IMR-90 (cell line): ENCODE measurements around the gene CKLF. TPM values are rescaled to one million over a fixed set of nuclear protein-coding genes. Genes with fewer than 3 reads are reported as not detected.

Experiments
- ATAC-seq: fragments of 200-7000 bp; cut with Tn5 transposase; 2 replicates; pipeline ENCODE4 v1.9.1; 2020; ENCODE audit warnings: low read depth, mild to moderate bottlenecking, moderate library complexity
- BruUV-seq: library from RNA; stranded (reverse); fragments of 400-500 nt; replicated peaks from 2 replicates; lab custom pipeline; 2021; lab: Mats Ljungman, UMichigan
- CTCF ChIA-PET: fragments of 300-600 bp; formaldehyde crosslinking; extraction: SDS; loops from one replicate; lab custom pipeline; 2021; ENCODE audit warnings: antibody characterized with exemption; lab: Yijun Ruan, JAX
- POLR2A ChIA-PET: fragments of 300-600 bp; sonication (Branson Sonifier 250); formaldehyde crosslinking; loops from one replicate; lab custom pipeline; 2022; ENCODE audit warnings: antibody characterized with exemption; ENCODE audit not compliant: unreplicated experiment; lab: Charles Lee
- DNase-seq: peaks from one replicate; pipeline ENCODE4 v3.0.0; 2013
- H2AFZ ChIP-seq: replicated peaks from 2 replicates; pipeline ENCODE3; 2013; ENCODE audit warnings: low read length, mild to moderate bottlenecking; ENCODE audit not compliant: poor library complexity
- H2AK5ac ChIP-seq: 2 replicates; pipeline ENCODE4 v1.6.1; 2013; ENCODE audit warnings: low read depth, low read length, inconsistent platforms
- H2AK9ac ChIP-seq: replicated peaks from 2 replicates; pipeline ENCODE3; 2013; ENCODE audit warnings: mild to moderate bottlenecking, low read depth, low read length, moderate library complexity; ENCODE audit not compliant: poor library complexity
- H2BK120ac ChIP-seq: 2 replicates; pipeline ENCODE4 v1.6.1; 2013; ENCODE audit warnings: low read depth, low read length, inconsistent platforms
- H2BK15ac ChIP-seq: 3 replicates; pipeline ENCODE4 v1.6.1; 2013; ENCODE audit warnings: low read depth, low read length, inconsistent platforms
- H2BK20ac ChIP-seq: 2 replicates; pipeline ENCODE4 v1.6.1; 2013; ENCODE audit warnings: low read depth, mild to moderate bottlenecking, inconsistent platforms, low read length, moderate library complexity
- H2BK5ac ChIP-seq: 2 replicates; pipeline ENCODE4 v1.6.1; 2013; ENCODE audit warnings: mild to moderate bottlenecking, low read depth, low read length, inconsistent platforms; ENCODE audit not compliant: poor library complexity, severe bottlenecking
- H3K14ac ChIP-seq: replicated peaks from 2 replicates; pipeline ENCODE4 v1.6.1; 2013; ENCODE audit warnings: low read depth, low read length, inconsistent platforms
- H3K18ac ChIP-seq: 2 replicates; pipeline ENCODE4 v1.6.1; 2013; ENCODE audit warnings: low read depth, low read length, control low read depth
- H3K23ac ChIP-seq: 2 replicates; pipeline ENCODE4 v1.6.1; 2013; ENCODE audit warnings: low read depth, low read length, inconsistent platforms
- H3K27ac ChIP-seq: 2 replicates; pipeline ENCODE4 v1.5.1; 2013; ENCODE audit warnings: mild to moderate bottlenecking, control low read depth, low read length; ENCODE audit not compliant: insufficient read depth
- H3K27me3 ChIP-seq: 2 replicates; pipeline ENCODE4 v1.6.1; 2013; ENCODE audit warnings: low read length; ENCODE audit not compliant: control insufficient read depth, insufficient read depth
- H3K36me3 ChIP-seq: 2 replicates; pipeline ENCODE4 v1.6.1; 2013; ENCODE audit warnings: low read length, mixed read lengths; ENCODE audit not compliant: control insufficient read depth, insufficient read depth
- H3K4ac ChIP-seq: 2 replicates; pipeline ENCODE4 v1.6.1; 2013; ENCODE audit warnings: low read depth, low read length, inconsistent platforms
- H3K4me1 ChIP-seq: 2 replicates; pipeline ENCODE4 v1.6.1; 2013; ENCODE audit warnings: low read length, mixed read lengths; ENCODE audit not compliant: control insufficient read depth, insufficient read depth
- H3K4me2 ChIP-seq: 2 replicates; pipeline ENCODE4 v1.6.1; 2013; ENCODE audit warnings: low read depth, mild to moderate bottlenecking, control low read depth, low read length, moderate library complexity
- H3K4me3 ChIP-seq: 2 replicates; pipeline ENCODE4 v1.5.1; 2013; ENCODE audit warnings: low read depth, mild to moderate bottlenecking, control low read depth, low read length, moderate library complexity; ENCODE audit not compliant: insufficient read depth
- H3K56ac ChIP-seq: 2 replicates; pipeline ENCODE4 v1.6.1; 2013; ENCODE audit warnings: low read length, inconsistent platforms; ENCODE audit not compliant: insufficient read depth; ENCODE audit errors: extremely low read depth
- H3K79me1 ChIP-seq, 2 experiments: 2 replicates each; pipeline ENCODE4 v1.6.1; 2013; ENCODE audit warnings: low read length in 2 of 2, inconsistent platforms in 1 of 2, low read depth in 1 of 2
- H3K9ac ChIP-seq: 2 replicates; pipeline ENCODE4 v1.6.1; 2013; ENCODE audit warnings: low read depth, low read length, control low read depth
- H3K9me1 ChIP-seq: 2 replicates; pipeline ENCODE4 v1.6.1; 2013; ENCODE audit warnings: low read length, inconsistent platforms; ENCODE audit not compliant: insufficient read depth
- H3K9me3 ChIP-seq: 2 replicates; pipeline ENCODE4 v1.6.1; 2013; ENCODE audit warnings: low read length; ENCODE audit not compliant: control insufficient read depth, insufficient read depth
- H4K20me1 ChIP-seq: 2 replicates; pipeline ENCODE4 v1.6.1; 2013; ENCODE audit warnings: low read length, inconsistent platforms; ENCODE audit not compliant: insufficient read depth
- H4K5ac ChIP-seq: 2 replicates; pipeline ENCODE4 v1.6.1; 2013; ENCODE audit warnings: mild to moderate bottlenecking, low read depth, low read length, control low read depth
- H4K8ac ChIP-seq, 2 experiments: 2 replicates each; pipeline ENCODE4 v1.6.1; 2013; ENCODE audit warnings: low read depth in 2 of 2, low read length in 2 of 2, control low read depth in 1 of 2, inconsistent platforms in 1 of 2
- H4K91ac ChIP-seq: 2 replicates; pipeline ENCODE4 v1.6.1; 2013; ENCODE audit warnings: low read depth, low read length, inconsistent platforms; ENCODE audit not compliant: insufficient read depth
- CTCF ChIP-seq: conservative IDR thresholded peaks from 2 replicates; pipeline ENCODE4 v1.5.1; 2012; ENCODE audit warnings: mild to moderate bottlenecking, low read depth, low read length, improper control_type of control experiment
- RAD21 ChIP-seq: IDR thresholded peaks from 2 replicates; pipeline ENCODE4 v1.6.1; 2012; ENCODE audit warnings: low read length, improper control_type of control experiment
- WGBS, 2 experiments: methylation state at CpG; one replicate each; pipeline versions ENCODE4 v1.1.5 to v1.1.7; 2013; ENCODE audit warnings: missing lambda C conversion rate in 2 of 2; ENCODE audit not compliant: insufficient read length in 1 of 2; ENCODE audit errors: extremely low coverage in 2 of 2; 5-methylcytosine and 5-hydroxymethylcytosine counted together
- dilution Hi-C: fragments of 300-500 bp; cut with HindIII; formaldehyde crosslinking; loops from one replicate; pipeline ENCODE4 v1.14.3; 2018; ENCODE audit warnings: low sequenced_read_pairs; ENCODE audit not compliant: unreplicated experiment
- in situ Hi-C: fragments of 300-500 bp; cut with MboI; formaldehyde crosslinking; loops from 3 replicates; pipeline ENCODE4 v1.14.3; 2019; ENCODE audit warnings: low sequenced_read_pairs, inconsistent platforms, mixed read lengths
- intact Hi-C: fragments of 100-400 bp; cut with micrococcal nuclease; formaldehyde crosslinking; loops from 2 replicates; pipeline ENCODE4 v1.10.0; 2022
- polyA plus RNA-seq, 3 experiments: library from polyadenylated mRNA; depleted of rRNA; stranded (reverse); fragments of >200 nt; gene quantifications; 2 replicates each; pipeline ENCODE4 v1.2.3, GENCODE V29; 2012; ENCODE audit warnings: low replicate concordance in 1 of 3
- total RNA-seq: library from RNA; depleted of rRNA; stranded (reverse); fragments of >200 nt; gene quantifications from 2 replicates; pipeline ENCODE4 v1.2.3, GENCODE V29; 2012

CKLF gene
- total and polyA plus RNA-seq, 2 of the 4 experiments (the other 2 are of a cell fraction): 60.8 to 92.2 TPM

GRCh38 chr16:66562409-66562808 lies 10.0 kb downstream of the CKLF start:
- BruUV-seq: no TSS peak
- Histone ChIP-seq H2BK15ac (no peak overlapping the region), H3K18ac (no peak overlapping the region), H2AK5ac (no peak overlapping the region), H2AK9ac (no peak overlapping the region), H2BK20ac (no peak overlapping the region), H3K23ac (no peak overlapping the region), H3K27ac (no peak overlapping the region), H4K5ac (no peak overlapping the region), H3K9me1 (no peaks in the 10 kb centered on the region), H3K79me1 (peaks cover 15 to 46% of the 10 kb centered on the region in 2 experiments; a peak in 3 of 4 replicates), H3K4me2 (no peak overlapping the region), H3K27me3 (no peaks in the 10 kb centered on the region), H3K4ac (no peak overlapping the region), H3K9ac (no peak overlapping the region), H4K20me1 (0 out of 2 replicates have a peak, but pooled peaks cover 3% of the 10 kb centered on the region), H3K9me3 (no peaks in the 10 kb centered on the region), H3K4me3 (no peak overlapping the region), H3K56ac (no peak overlapping the region), H2AFZ (no peak overlapping the region), H2BK5ac (no peak overlapping the region), H3K14ac (no peak overlapping the region), H4K91ac (no peak overlapping the region), H3K4me1 (no peaks in the 10 kb centered on the region), H4K8ac (no peak overlapping the region), H2BK120ac (no peak overlapping the region), H3K36me3 (peaks cover 25% of the 10 kb centered on the region)
- TF ChIP-seq CTCF: 0 out of 2 replicates have a peak, but pooled peaks have one; percentile 11
- no peak for TF ChIP-seq RAD21
- DNase-seq (no peak), ATAC-seq (no peak)
- no CpG with 5 or more reads among the region's 1 CpG for WGBS, 2 experiments
- in situ Hi-C loops: no loop called here
- ChIA-PET CTCF (interaction anchor here (1.0 kb wide), 1 partner anchor 51 kb away, joined by 3 read pairs; no protein-coding TSS in a partner anchor), POLR2A (no interaction called here)
- dilution Hi-C loops: no loop called here
- intact Hi-C loops: no loop called here
